ENCODE measurements around the gene GFOD1.

DNA sequence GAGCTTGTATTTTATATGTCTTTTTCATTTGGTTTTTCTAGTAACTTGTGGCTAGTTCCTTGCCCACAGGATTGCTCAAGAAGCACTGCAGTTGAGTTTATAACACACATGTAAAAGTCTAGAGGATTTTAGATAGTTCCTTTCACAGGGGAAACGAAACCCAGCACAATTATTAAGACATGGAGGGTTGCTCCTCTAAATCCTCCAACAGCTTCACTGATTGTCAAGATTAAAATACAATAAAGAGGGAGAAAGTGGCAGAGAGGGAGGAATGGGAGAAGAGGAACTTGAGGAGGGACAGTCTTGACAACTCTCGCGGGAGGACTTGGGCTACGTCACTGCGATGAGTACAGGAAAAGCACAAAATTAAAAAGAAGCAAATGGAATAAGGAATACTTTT lies 149.4 kb downstream of the GFOD1 start:
- TF ChIP-seq, protein P1, sequence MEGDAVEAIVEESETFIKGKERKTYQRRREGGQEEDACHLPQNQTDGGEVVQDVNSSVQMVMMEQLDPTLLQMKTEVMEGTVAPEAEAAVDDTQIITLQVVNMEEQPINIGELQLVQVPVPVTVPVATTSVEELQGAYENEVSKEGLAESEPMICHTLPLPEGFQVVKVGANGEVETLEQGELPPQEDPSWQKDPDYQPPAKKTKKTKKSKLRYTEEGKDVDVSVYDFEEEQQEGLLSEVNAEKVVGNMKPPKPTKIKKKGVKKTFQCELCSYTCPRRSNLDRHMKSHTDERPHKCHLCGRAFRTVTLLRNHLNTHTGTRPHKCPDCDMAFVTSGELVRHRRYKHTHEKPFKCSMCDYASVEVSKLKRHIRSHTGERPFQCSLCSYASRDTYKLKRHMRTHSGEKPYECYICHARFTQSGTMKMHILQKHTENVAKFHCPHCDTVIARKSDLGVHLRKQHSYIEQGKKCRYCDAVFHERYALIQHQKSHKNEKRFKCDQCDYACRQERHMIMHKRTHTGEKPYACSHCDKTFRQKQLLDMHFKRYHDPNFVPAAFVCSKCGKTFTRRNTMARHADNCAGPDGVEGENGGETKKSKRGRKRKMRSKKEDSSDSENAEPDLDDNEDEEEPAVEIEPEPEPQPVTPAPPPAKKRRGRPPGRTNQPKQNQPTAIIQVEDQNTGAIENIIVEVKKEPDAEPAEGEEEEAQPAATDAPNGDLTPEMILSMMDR (IDR thresholded peaks at IDR 0.05; ENCODE audit: low read depth, low read length, poor library complexity, severe bottlenecking), result no peak
- TF ChIP-seq EZH2phosphoT487 (IDR thresholded peaks at IDR 0.05; ENCODE audit: borderline replicate concordance, low read length), result no peak
